ENCODE measurements around the gene EVA1B. TPM values are rescaled to one million over a fixed set of nuclear protein-coding genes. Genes with fewer than 3 reads are reported as not detected.

Gene EVA1B
- total and polyA plus RNA-seq, 11 donors = 5.9 to 42.3 (median 12.0) TPM

GRCh38 chr1:36344395-36344680 is 20.9 kb upstream of the EVA1B start:
- WGBS, 4 donors = 86 to 97% (median 93%) methylated on average over 8 of the region's 8 CpGs
- Histone ChIP-seq H3K36me3 (peaks cover 0 to 96% (median 64%) of the 10 kb centered on the region in 9 donors), H3K9me3 (no peaks in the 10 kb centered on the region), H3K27ac (no peak overlapping the region), H3K27me3 (no peaks in the 10 kb centered on the region), H3K4me3 (no peak overlapping the region), H3K4me1 (peaks cover 0 to 26% (median 9%) of the 10 kb centered on the region in 12 donors)
- DNase-seq (no peak), ATAC-seq (no peak)
- TF ChIP-seq POLR2A (IDR thresholded peaks at IDR 0.05) (no peak), CTCF (IDR thresholded peaks at IDR 0.05) (no peak)
- intact Hi-C loops (cut with DNase I) = loop anchor here in 2 of 10 donors (5.0 kb wide), 1 partner anchor 78 kb away; no protein-coding TSS in a partner anchor

- ATAC-seq (no peak), DNase-seq (no peak)
- WGBS, 4 donors = 90 to 100% (median 94%) methylated on average over 4 to 24 of the region's 24 CpGs
- peaks cover 0 to 26% (median 11%) of the 10 kb centered on the region in 12 donors for H3K4me1 ChIP-seq
- TF ChIP-seq CTCF (IDR thresholded peaks at IDR 0.05) = no peak
- no peak for TF ChIP-seq POLR2A (IDR thresholded peaks at IDR 0.05)
- no peaks in the 10 kb centered on the region for H3K9me3 ChIP-seq
- no peak overlapping the region for H3K27ac ChIP-seq
- no peaks in the 10 kb centered on the region for H3K27me3 ChIP-seq
- intact Hi-C loops (cut with DNase I) = loop anchor here in 6 of 10 donors (2.0 to 5.0 kb wide), 2 partner anchors 77 to 78 kb away; no protein-coding TSS in a partner anchor
- H3K36me3 ChIP-seq = peaks cover 0 to 92% (median 62%) of the 10 kb centered on the region in 9 donors
- H3K4me3 ChIP-seq = no peak overlapping the region
Measured at GRCh38 chr1:36343651-36344394, 20.4 kb upstream of the EVA1B start.

DNA sequence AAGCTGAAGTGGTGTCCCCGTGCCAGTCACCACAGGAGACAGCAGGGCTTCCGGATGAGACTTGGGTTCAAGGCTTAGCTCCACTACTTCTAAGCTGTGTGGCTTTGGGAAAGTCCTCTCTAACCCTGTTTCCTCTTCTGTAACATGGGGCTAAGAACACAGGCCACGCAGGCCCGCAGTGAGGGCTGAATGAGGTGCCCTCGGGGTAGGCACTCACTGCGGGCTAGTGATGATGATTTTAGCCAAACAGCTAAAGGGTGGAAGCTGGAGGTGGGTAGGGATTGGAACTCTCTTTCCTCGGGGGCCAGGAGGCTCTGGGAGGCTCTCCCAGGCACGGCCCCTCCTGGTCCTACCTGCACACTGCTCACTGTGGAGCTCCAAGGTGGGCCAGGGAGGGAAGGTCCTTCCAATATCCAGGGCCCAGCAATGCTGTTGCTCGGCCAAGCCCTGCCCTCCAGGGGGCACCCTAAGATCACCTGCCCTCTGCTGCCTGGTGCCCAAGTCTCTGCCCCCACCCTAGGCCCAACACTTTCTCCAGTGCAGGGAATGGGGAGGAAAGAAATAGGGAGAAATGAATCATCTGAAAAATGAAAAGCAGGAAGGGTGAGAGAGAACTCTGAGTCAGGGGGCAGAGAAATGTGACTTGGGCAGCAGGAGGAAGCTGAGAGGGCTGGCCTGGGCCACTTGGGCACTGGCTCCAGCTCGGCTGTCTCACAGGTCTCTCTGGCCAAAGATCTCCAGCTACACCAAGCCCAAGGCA is 19.2 kb upstream of the EVA1B start:
- intact Hi-C loops (cut with DNase I) = loop anchor here (1.0 to 5.0 kb wide), 5 partner anchors 77 to 80 kb away; no protein-coding TSS in a partner anchor
- peak in 3 of 5 donors; percentile 53 to 75 (median 63) for DNase-seq
- H3K27ac ChIP-seq = peak overlapping the region in 3 of 12 donors; percentile 20 to 70 (median 31)

More for the DNA sequence above, 19.2 kb upstream of the EVA1B start:
- Histone ChIP-seq H3K9me3 (no peaks in the 10 kb centered on the region), H3K27me3 (no peaks in the 10 kb centered on the region), H3K4me1 (peaks cover 0 to 38% (median 23%) of the 10 kb centered on the region in 12 donors), H3K36me3 (peaks cover 0 to 80% (median 50%) of the 10 kb centered on the region in 9 donors), H3K4me3 (no peak overlapping the region)
- ATAC-seq = peak in 3 of 4 donors; percentile 65 to 80 (median 74)
- 58 to 84% (median 82%) methylated on average over 4 to 10 of the region's 10 CpGs for WGBS, 4 donors
- TF ChIP-seq POLR2A (IDR thresholded peaks at IDR 0.05) = no peak
- TF ChIP-seq CTCF (IDR thresholded peaks at IDR 0.05) = peak; percentile 60 to 78 (median 66)

All from heart left ventricle (tissue), 16 donors.